PC-9 (cell line): ENCODE measurements around the gene ENPP6. TPM values are rescaled to one million over a fixed set of nuclear protein-coding genes. Genes with fewer than 3 reads are reported as not detected.

ENCODE experiments used
- BruUV-seq: library from RNA; stranded (reverse); fragments of 400-500 nt; replicated peaks from 2 replicates; lab custom pipeline; 2021; lab: Mats Ljungman, UMichigan
- CTCF ChIA-PET: fragments of 300-600 bp; sonication (Branson Sonifier 250); formaldehyde crosslinking; loops from one replicate; lab custom pipeline; 2022; ENCODE audit warnings: antibody characterized with exemption; lab: Charles Lee
- POLR2A ChIA-PET: fragments of 300-600 bp; sonication (Branson Sonifier 250); formaldehyde crosslinking; loops from one replicate; lab custom pipeline; 2022; ENCODE audit warnings: antibody characterized with exemption; ENCODE audit not compliant: unreplicated experiment; lab: Charles Lee
- DNase-seq, 2 experiments: peaks; one replicate each; pipeline versions ENCODE4 v3.0.0 to v3.0.0-alpha.2; 2015 to 2022; ENCODE audit warnings: mixed read lengths in 1 of 2
- H2AFZ ChIP-seq: fragments of 200-600 bp; sonication (generic); 2 replicates; pipeline ENCODE4 v1.8.1; 2017; ENCODE audit warnings: antibody characterized with exemption
- H3F3A ChIP-seq: fragments of 200-600 bp; sonication (generic); 2 replicates; pipeline ENCODE4 v1.8.1; 2017; ENCODE audit warnings: antibody characterized with exemption, mild to moderate bottlenecking, low read depth; ENCODE audit not compliant: insufficient read depth
- H3K27ac ChIP-seq: fragments of 200-600 bp; sonication (generic); 2 replicates; pipeline ENCODE4 v1.6.1; 2016; ENCODE audit warnings: mixed run types
- H3K27me3 ChIP-seq: fragments of 200-600 bp; sonication (generic); 2 replicates; pipeline ENCODE4 v1.6.1; 2016; ENCODE audit warnings: low read depth, mixed run types; ENCODE audit not compliant: insufficient read depth
- H3K36me3 ChIP-seq: fragments of 200-600 bp; sonication (generic); 2 replicates; pipeline ENCODE4 v1.6.1; 2016; ENCODE audit warnings: low read depth, mixed run types
- H3K4me1 ChIP-seq: fragments of 200-600 bp; sonication (generic); replicated peaks from 2 replicates; pipeline ENCODE4 v1.6.1; 2016; ENCODE audit warnings: mixed run types; ENCODE audit not compliant: insufficient read depth
- H3K4me2 ChIP-seq: fragments of 200-600 bp; sonication (generic); 2 replicates; pipeline ENCODE4 v1.6.1; 2017; ENCODE audit warnings: mixed run types
- H3K4me3 ChIP-seq: fragments of 200-600 bp; sonication (generic); 2 replicates; pipeline ENCODE4 v1.6.1; 2016; ENCODE audit warnings: mixed run types
- H3K79me2 ChIP-seq: fragments of 200-600 bp; sonication (generic); 2 replicates; pipeline ENCODE4 v1.6.1; 2017; ENCODE audit warnings: low read depth, mixed run types
- H3K9me2 ChIP-seq: fragments of 200-600 bp; sonication (generic); 2 replicates; pipeline ENCODE4 v1.8.1; 2017; ENCODE audit warnings: mild to moderate bottlenecking; ENCODE audit not compliant: insufficient read depth
- H3K9me3 ChIP-seq: fragments of 200-600 bp; sonication (generic); 2 replicates; pipeline ENCODE4 v1.8.1; 2016; ENCODE audit warnings: low read depth; ENCODE audit not compliant: insufficient read depth
- H4K20me1 ChIP-seq: fragments of 200-600 bp; sonication (generic); 2 replicates; pipeline ENCODE4 v1.8.1; 2017; ENCODE audit not compliant: insufficient read depth
- EZH2 ChIP-seq: fragments of 200-600 bp; sonication (generic); IDR thresholded peaks from 2 replicates; pipeline ENCODE4 v1.8.0; 2017; ENCODE audit warnings: antibody characterized with exemption, low read depth
- intact Hi-C: fragments of 100-400 bp; cut with micrococcal nuclease; formaldehyde crosslinking; loops from one replicate; pipeline ENCODE4 v1.10.0; 2022; ENCODE audit not compliant: unreplicated experiment
- total RNA-seq: library from RNA; stranded (reverse); gene quantifications from 2 replicates; pipeline ENCODE4 v1.2.3, GENCODE V29; 2021
- TF ChIP-seq, protein P1 (sequence below): fragments of 200-600 bp; sonication (generic); conservative IDR thresholded peaks from 2 replicates; pipeline ENCODE4 v1.6.1; 2017; ENCODE audit warnings: mixed run types, antibody characterized with exemption, mild to moderate bottlenecking, moderate library complexity

The ENPP6 gene
- total RNA-seq, 1 experiment from 2014 or later, result not detected

- POLR2A ChIA-PET, result no interaction called here
- CTCF ChIA-PET, result no interaction called here
- Histone ChIP-seq H4K20me1 (no peaks in the 10 kb centered on the region), H3K27ac (no peak overlapping the region), H3K4me2 (no peak overlapping the region), H3K9me2 (no peaks in the 10 kb centered on the region), H3K4me3 (no peak overlapping the region), H3K4me1 (no peaks in the 10 kb centered on the region), H3K27me3 (no peaks in the 10 kb centered on the region), H3F3A (no peaks in the 10 kb centered on the region), H2AFZ (no peak overlapping the region), H3K36me3 (no peaks in the 10 kb centered on the region), H3K9me3 (no peaks in the 10 kb centered on the region), H3K79me2 (no peaks in the 10 kb centered on the region)
- no peak for DNase-seq
- no TSS peak for BruUV-seq
- intact Hi-C loops, result no loop called here
- no peak for TF ChIP-seq EZH2
- TF ChIP-seq, protein P1, sequence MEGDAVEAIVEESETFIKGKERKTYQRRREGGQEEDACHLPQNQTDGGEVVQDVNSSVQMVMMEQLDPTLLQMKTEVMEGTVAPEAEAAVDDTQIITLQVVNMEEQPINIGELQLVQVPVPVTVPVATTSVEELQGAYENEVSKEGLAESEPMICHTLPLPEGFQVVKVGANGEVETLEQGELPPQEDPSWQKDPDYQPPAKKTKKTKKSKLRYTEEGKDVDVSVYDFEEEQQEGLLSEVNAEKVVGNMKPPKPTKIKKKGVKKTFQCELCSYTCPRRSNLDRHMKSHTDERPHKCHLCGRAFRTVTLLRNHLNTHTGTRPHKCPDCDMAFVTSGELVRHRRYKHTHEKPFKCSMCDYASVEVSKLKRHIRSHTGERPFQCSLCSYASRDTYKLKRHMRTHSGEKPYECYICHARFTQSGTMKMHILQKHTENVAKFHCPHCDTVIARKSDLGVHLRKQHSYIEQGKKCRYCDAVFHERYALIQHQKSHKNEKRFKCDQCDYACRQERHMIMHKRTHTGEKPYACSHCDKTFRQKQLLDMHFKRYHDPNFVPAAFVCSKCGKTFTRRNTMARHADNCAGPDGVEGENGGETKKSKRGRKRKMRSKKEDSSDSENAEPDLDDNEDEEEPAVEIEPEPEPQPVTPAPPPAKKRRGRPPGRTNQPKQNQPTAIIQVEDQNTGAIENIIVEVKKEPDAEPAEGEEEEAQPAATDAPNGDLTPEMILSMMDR, result no peak
These were observed 20.1 kb downstream of the ENPP6 start for GRCh38 chr4:184197536-184198082.

DNA sequence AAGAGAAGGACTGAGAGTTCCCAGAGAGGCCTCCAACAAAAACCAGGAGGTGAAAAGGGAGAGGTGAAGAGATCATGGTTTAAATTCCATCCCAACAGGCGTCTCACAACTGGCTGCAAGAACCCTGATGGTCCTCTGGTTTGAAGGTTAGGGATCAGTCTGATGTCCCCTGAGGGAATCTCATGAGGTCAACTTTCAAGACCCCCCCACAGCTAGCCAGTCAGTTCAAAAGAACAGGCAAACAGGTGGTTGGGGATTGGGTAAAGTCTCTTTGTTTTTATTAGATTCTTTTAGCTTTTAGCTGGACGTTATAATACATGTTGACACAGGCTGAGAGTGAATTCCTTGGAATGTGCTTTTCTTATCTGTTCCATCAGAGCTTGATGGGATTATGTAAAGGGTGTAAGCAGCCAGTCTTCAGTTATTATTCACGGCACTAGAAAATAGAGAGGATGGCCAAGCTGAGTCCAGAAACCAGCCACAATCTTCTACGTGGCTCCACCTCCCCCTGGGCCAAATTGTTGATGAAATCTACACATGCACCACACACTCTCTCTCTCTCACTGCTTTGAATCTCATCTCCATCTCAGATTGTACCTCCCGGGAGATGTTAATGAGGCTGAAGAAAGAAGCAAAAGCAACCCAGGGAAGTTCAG, 20.8 kb downstream of the ENPP6 start:
- Histone ChIP-seq H3F3A (no peaks in the 10 kb centered on the region), H2AFZ (no peak overlapping the region), H3K27ac (no peak overlapping the region), H3K4me3 (no peak overlapping the region), H3K27me3 (no peaks in the 10 kb centered on the region), H3K79me2 (no peaks in the 10 kb centered on the region), H3K4me1 (no peaks in the 10 kb centered on the region), H3K9me2 (no peaks in the 10 kb centered on the region), H3K9me3 (no peaks in the 10 kb centered on the region), H4K20me1 (no peaks in the 10 kb centered on the region), H3K4me2 (no peak overlapping the region), H3K36me3 (no peaks in the 10 kb centered on the region)
- CTCF ChIA-PET, result no interaction called here
- TF ChIP-seq, protein P1, result no peak
- TF ChIP-seq EZH2, result no peak
- intact Hi-C loops, result no loop called here
- POLR2A ChIA-PET, result no interaction called here
- no TSS peak for BruUV-seq
- peak in 1 of 2 experiments; percentile 44 for DNase-seq

DNA sequence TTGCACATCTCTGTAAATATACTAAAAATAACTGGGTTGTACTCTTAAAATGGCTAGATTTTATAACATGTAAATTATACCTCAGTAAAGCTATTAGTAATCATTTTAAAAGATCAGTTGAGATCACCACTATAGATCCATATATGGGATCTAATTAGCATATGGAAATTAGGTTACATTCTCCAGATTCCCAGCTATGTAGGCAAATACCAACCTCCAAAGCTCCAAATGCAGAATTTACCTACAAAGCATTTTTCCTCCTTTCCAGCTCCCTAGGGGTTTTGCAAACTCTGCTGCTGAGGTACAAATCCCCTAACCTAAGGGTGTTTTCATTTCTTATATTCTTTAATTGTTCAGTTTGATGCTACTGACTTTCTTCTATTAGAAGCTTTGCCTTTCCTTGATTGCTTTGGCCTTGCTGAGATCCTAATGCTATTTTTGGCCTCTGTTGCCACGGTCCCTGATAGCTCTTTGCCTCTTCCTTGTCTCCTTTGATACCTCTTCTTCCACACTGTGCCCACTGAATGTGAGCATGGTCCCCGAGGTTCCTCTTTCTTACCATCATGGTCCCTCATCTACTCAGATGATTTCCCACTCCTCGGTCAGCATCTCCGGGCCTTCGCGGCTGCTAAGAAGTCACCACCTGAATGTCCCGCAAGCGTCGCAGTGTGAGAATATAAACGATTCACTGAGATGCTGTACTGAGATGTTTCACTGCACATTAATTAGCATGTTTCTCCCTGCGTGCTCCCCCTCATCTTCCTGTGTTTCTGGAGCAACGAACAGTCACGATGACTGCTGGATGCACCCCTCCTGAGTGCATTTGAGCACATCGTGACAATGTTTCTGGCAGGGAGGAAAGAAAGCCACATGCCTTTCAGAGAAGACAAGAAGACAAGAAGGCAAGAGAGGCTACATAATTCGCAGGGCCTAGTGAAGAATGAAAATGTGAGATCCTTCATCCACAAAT, 23.8 kb downstream of the ENPP6 start:
- DNase-seq, result no peak
- ChIA-PET POLR2A (interaction anchor here (0.6 kb wide), 1 partner anchor 317 kb away, joined by 5 read pairs; no protein-coding TSS in a partner anchor), CTCF (no interaction called here)
- Histone ChIP-seq H3K27me3 (no peaks in the 10 kb centered on the region), H3K36me3 (no peaks in the 10 kb centered on the region), H3K4me3 (no peak overlapping the region), H3F3A (no peaks in the 10 kb centered on the region), H2AFZ (no peak overlapping the region), H3K4me1 (no peaks in the 10 kb centered on the region), H3K79me2 (no peaks in the 10 kb centered on the region), H3K4me2 (no peak overlapping the region), H3K9me3 (no peaks in the 10 kb centered on the region), H4K20me1 (no peaks in the 10 kb centered on the region), H3K27ac (no peak overlapping the region), H3K9me2 (no peaks in the 10 kb centered on the region)
- TF ChIP-seq, protein P1, result no peak
- TF ChIP-seq EZH2, result no peak
- intact Hi-C loops, result no loop called here
- no TSS peak for BruUV-seq
